ENCODE measurements around the gene ANTXR2. TPM values are rescaled to one million over a fixed set of nuclear protein-coding genes. Genes with fewer than 3 reads are reported as not detected.

ANTXR2 gene
- total RNA-seq, 1 donor from 2014 or later: 16.8 TPM

GRCh38 chr4:80029364-80029763 lies 43.7 kb downstream of the ANTXR2 start:
- peaks cover 3 to 32% of the 10 kb centered on the region in 2 donors for H3K36me3 ChIP-seq
- no peak for TF ChIP-seq CTCF (IDR thresholded peaks at IDR 0.05)
- intact Hi-C loops (cut with DNase I): no loop called here
- H3K27ac ChIP-seq: no peak overlapping the region
- H3K4me1 ChIP-seq: no peaks in the 10 kb centered on the region
- no peaks in the 10 kb centered on the region for H3K27me3 ChIP-seq
- no peak for DNase-seq (ENCODE audit: low spot score in 2 of 2)
- H3K9me3 ChIP-seq: no peaks in the 10 kb centered on the region
- no peak overlapping the region for H3K4me3 ChIP-seq

- Histone ChIP-seq H3K36me3 (peaks cover 3 to 29% of the 10 kb centered on the region in 2 donors), H3K4me3 (no peak overlapping the region), H3K4me1 (no peaks in the 10 kb centered on the region), H3K9me3 (no peaks in the 10 kb centered on the region), H3K27ac (no peak overlapping the region), H3K27me3 (no peaks in the 10 kb centered on the region)
- TF ChIP-seq CTCF (IDR thresholded peaks at IDR 0.05): no peak
- no peak for DNase-seq (ENCODE audit: low spot score in 2 of 2)
- intact Hi-C loops (cut with DNase I): no loop called here
Observed at GRCh38 chr4:80027611-80028010, 45.4 kb downstream of the ANTXR2 start.

- no peaks in the 10 kb centered on the region for H3K4me1 ChIP-seq
- TF ChIP-seq CTCF (IDR thresholded peaks at IDR 0.05): no peak
- peaks cover 3 to 28% of the 10 kb centered on the region in 2 donors for H3K36me3 ChIP-seq
- intact Hi-C loops (cut with DNase I): no loop called here
- no peaks in the 10 kb centered on the region for H3K9me3 ChIP-seq
- no peak overlapping the region for H3K27ac ChIP-seq
- H3K27me3 ChIP-seq: no peaks in the 10 kb centered on the region
- H3K4me3 ChIP-seq: no peak overlapping the region
- no peak for DNase-seq (ENCODE audit: low spot score in 2 of 2)
Observed at GRCh38 chr4:80026100-80026499, 46.9 kb downstream of the ANTXR2 start.

GRCh38 chr4:80024335-80024734 lies 48.7 kb downstream of the ANTXR2 start:
- Histone ChIP-seq H3K27ac (no peak overlapping the region), H3K36me3 (peaks cover 0 to 16% of the 10 kb centered on the region in 2 donors), H3K4me1 (no peaks in the 10 kb centered on the region), H3K4me3 (no peak overlapping the region), H3K9me3 (no peaks in the 10 kb centered on the region), H3K27me3 (no peaks in the 10 kb centered on the region)
- no peak for DNase-seq (ENCODE audit: low spot score in 2 of 2)
- intact Hi-C loops (cut with DNase I): no loop called here
- TF ChIP-seq CTCF (IDR thresholded peaks at IDR 0.05): no peak

- intact Hi-C loops (cut with DNase I): no loop called here
- Histone ChIP-seq H3K4me3 (no peak overlapping the region), H3K27ac (no peak overlapping the region), H3K4me1 (no peaks in the 10 kb centered on the region), H3K27me3 (no peaks in the 10 kb centered on the region), H3K36me3 (peaks cover 0 to 13% of the 10 kb centered on the region in 2 donors), H3K9me3 (no peaks in the 10 kb centered on the region)
- TF ChIP-seq CTCF (IDR thresholded peaks at IDR 0.05): no peak
- no peak for DNase-seq (ENCODE audit: low spot score in 2 of 2)
Observed at GRCh38 chr4:80022282-80022681, 50.7 kb downstream of the ANTXR2 start.

Data from ascending aorta (tissue), 2 donors.